A549 (cell line): ENCODE measurements around the gene ZNF423. TPM values are rescaled to one million over a fixed set of nuclear protein-coding genes. Genes with fewer than 3 reads are reported as not detected.

Experiments
- ATAC-seq, 2 experiments: fragments of 200-7000 bp in 1 of 2; fragments of >200 bp in 1 of 2; cut with Nextera tagmentation in 1 of 2; cut with Tn5 transposase in 1 of 2; 3 replicates each; pipeline versions ENCODE4 v1.8.0 to v1.9.1; 2018 to 2020; ENCODE audit warnings: mild to moderate bottlenecking in 1 of 2, moderate library complexity in 1 of 2
- CTCF ChIA-PET: fragments of 300-600 bp; sonication (Branson Sonifier 250); formaldehyde crosslinking; extraction: SDS; loops from one replicate; lab custom pipeline; 2021; ENCODE audit warnings: antibody characterized with exemption, inconsistent platforms; lab: Yijun Ruan, JAX
- POLR2A ChIA-PET: fragments of 350-600 bp; formaldehyde crosslinking; extraction: SDS; loops from one replicate; lab custom pipeline; 2021; ENCODE audit warnings: antibody characterized with exemption, inconsistent platforms; lab: Yijun Ruan, JAX
- DNase-seq, 2 experiments: peaks; one replicate each; pipeline versions ENCODE4 v3.0.0 to v3.0.0-alpha.2; 2011 to 2016; ENCODE audit warnings: low read depth in 1 of 2, low spot score in 1 of 2
- FAIRE-seq: peaks from 2 replicates; lab custom pipeline; 2011; peaks lifted over from hg19 to GRCh38; lab: Jason Lieb, UNC
- H3K27ac ChIP-seq, 2 experiments: fragments of >200 bp; sonication (Bioruptor Twin); formaldehyde crosslinking; 3 replicates each; pipeline ENCODE4 v1.5.1; 2016 to 2017
- H3K4me1 ChIP-seq: fragments of >200 bp; sonication (Bioruptor Twin); formaldehyde crosslinking; 3 replicates; pipeline ENCODE4 v1.6.1; 2016
- H3K4me2 ChIP-seq: fragments of >200 bp; sonication (Bioruptor Twin); formaldehyde crosslinking; 3 replicates; pipeline ENCODE4 v1.6.1; 2016
- H3K4me3 ChIP-seq: fragments of >200 bp; sonication (Bioruptor Twin); formaldehyde crosslinking; 3 replicates; pipeline ENCODE4 v1.5.1; 2016
- H3K9me3 ChIP-seq: fragments of >200 bp; sonication (Bioruptor Twin); formaldehyde crosslinking; 3 replicates; pipeline ENCODE4 v1.6.1; 2016
- ATOH8 ChIP-seq: fragments of 250-450 bp; sonication (Bioruptor Pico); IDR thresholded peaks from 2 replicates; pipeline ENCODE4 v1.5.0; 2020; ENCODE audit warnings: low read depth, mild to moderate bottlenecking, moderate library complexity
- BCL3 ChIP-seq: fragments of >200 bp; sonication (Bioruptor Twin); formaldehyde crosslinking; IDR thresholded peaks from 3 replicates; pipeline ENCODE4 v1.6.1; 2016
- CBX8 ChIP-seq: fragments of 200-600 bp; sonication (generic); IDR thresholded peaks from 2 replicates; pipeline ENCODE4 v1.6.1; 2016
- CTCF ChIP-seq: fragments of >200 bp; sonication (Bioruptor Twin); formaldehyde crosslinking; IDR thresholded peaks from 3 replicates; pipeline ENCODE4 v1.5.1; 2016
- EHF ChIP-seq: fragments of 250-450 bp; sonication (Bioruptor Pico); IDR thresholded peaks from 2 replicates; pipeline ENCODE4 v1.5.0; 2020; ENCODE audit warnings: mild to moderate bottlenecking
- EHMT2 ChIP-seq: fragments of 200-600 bp; sonication (generic); IDR thresholded peaks from 2 replicates; pipeline ENCODE4 v1.6.1; 2016; ENCODE audit warnings: antibody characterized with exemption, low read depth, mild to moderate bottlenecking, moderate library complexity
- FOSL2 ChIP-seq, 2 experiments: fragments of 450-650 bp in 1 of 2; fragments of >200 bp in 1 of 2; sonication (Bioruptor Twin) in 1 of 2; formaldehyde crosslinking; IDR thresholded peaks; 2 replicates each; pipeline versions ENCODE4 v1.5.0 to v1.6.1; 2016 to 2020; ENCODE audit warnings: mild to moderate bottlenecking in 1 of 2, moderate library complexity in 1 of 2
- FOXS1 ChIP-seq: fragments of 250-450 bp; sonication (Bioruptor Pico); IDR thresholded peaks from 2 replicates; pipeline ENCODE4 v1.5.0; 2020; ENCODE audit warnings: mild to moderate bottlenecking, moderate library complexity
- HEYL ChIP-seq: fragments of 250-450 bp; sonication (Bioruptor Pico); IDR thresholded peaks from 2 replicates; pipeline ENCODE4 v1.8.0; 2021; ENCODE audit warnings: mild to moderate bottlenecking, moderate library complexity
- HMGXB4 ChIP-seq: fragments of 250-450 bp; sonication (Bioruptor Pico); IDR thresholded peaks from 2 replicates; pipeline ENCODE4 v1.5.0; 2021; ENCODE audit warnings: mild to moderate bottlenecking, moderate library complexity, borderline replicate concordance
- HOXB13 ChIP-seq: fragments of 250-450 bp; sonication (Bioruptor Pico); IDR thresholded peaks from 2 replicates; pipeline ENCODE4 v1.5.0; 2020; ENCODE audit warnings: low read depth, mild to moderate bottlenecking, moderate library complexity
- KDM1A ChIP-seq: fragments of 200-600 bp; sonication (generic); IDR thresholded peaks from 2 replicates; pipeline ENCODE4 v1.6.1; 2016; ENCODE audit warnings: low read depth, mild to moderate bottlenecking
- MAFK ChIP-seq: fragments of 450-650 bp; IDR thresholded peaks from 2 replicates; pipeline ENCODE4 v1.6.1; 2014; ENCODE audit not compliant: partially characterized antibody
- MAZ ChIP-seq: fragments of 150-350 bp; IDR thresholded peaks from 2 replicates; pipeline ENCODE4 v1.6.1; 2014; ENCODE audit warnings: antibody characterized with exemption, low read depth, low read length, borderline replicate concordance
- NFE2L2 ChIP-seq: fragments of 150-350 bp; conservative IDR thresholded peaks from 2 replicates; pipeline ENCODE4 v1.6.1; 2014; ENCODE audit warnings: low read length
- PBX3 ChIP-seq: IDR thresholded peaks from 2 replicates; pipeline ENCODE4 v1.6.1; 2012
- PHF8 ChIP-seq: fragments of 200-600 bp; sonication (generic); IDR thresholded peaks from 2 replicates; pipeline ENCODE4 v1.6.1; 2016; ENCODE audit warnings: low read depth, mild to moderate bottlenecking, antibody characterized with exemption, moderate library complexity, borderline replicate concordance
- SREBF2 ChIP-seq: fragments of 450-650 bp; IDR thresholded peaks from 2 replicates; pipeline ENCODE4 v1.6.1; 2014; ENCODE audit warnings: mild to moderate bottlenecking, moderate library complexity
- USF2 ChIP-seq: fragments of 450-650 bp; IDR thresholded peaks from 2 replicates; pipeline ENCODE4 v1.6.1; 2014; ENCODE audit warnings: antibody characterized with exemption
- ZC3H11A ChIP-seq: fragments of 450-650 bp; IDR thresholded peaks from 2 replicates; pipeline ENCODE4 v1.6.1; 2014; ENCODE audit warnings: antibody characterized with exemption, mild to moderate bottlenecking
- WGBS: methylation state at CpG from one replicate; pipeline ENCODE4 v1.1.6; 2017; ENCODE audit errors: missing lambda C conversion rate; 5-methylcytosine and 5-hydroxymethylcytosine counted together
- polyA plus RNA-seq, 4 experiments: library from polyadenylated mRNA; depleted of rRNA in 3 of 4; stranded (reverse); fragments of >200 nt; fragmentation: RNase III in 1 of 4; extraction: RNeasy Plus Mini Kit Qiagen cat#74134 plus additional on column Dnase treatment in 1 of 4; gene quantifications; 2 replicates in 3 of 4; 3 replicates in 1 of 4; pipeline ENCODE4 v1.2.3, GENCODE V29; 2011 to 2017

ZNF423 gene
- polyA plus RNA-seq, 2 of the 4 experiments (the other 2 are of a cell fraction) = 0.04 to 0.10 TPM

GRCh38 chr16:49514073-49514980 is 341.6 kb downstream of the ZNF423 start:
- Histone ChIP-seq H3K4me3 (no peak overlapping the region), H3K9me3 (no peaks in the 10 kb centered on the region), H3K27ac (no peak overlapping the region)
- CTCF ChIA-PET = interaction anchor here (1.4 to 2.0 kb wide), 4 partner anchors 21 to 106 kb away, joined by 3 to 6 read pairs (median 3); no protein-coding TSS in a partner anchor
- POLR2A ChIA-PET = no interaction called here
- FAIRE-seq = no peak
- TF ChIP-seq FOXS1 (CRISPR knock-in tag) (no peak), HMGXB4 (no peak), CTCF (no peak), ATOH8 (CRISPR knock-in tag) (no peak)
- TF ChIP-seq, all 56 proteins: peak for 0
- Histone ChIP-seq H3K4me2 (no peak overlapping the region), H3K4me1 (no peaks in the 10 kb centered on the region)
- DNase-seq = no peak
- 69% methylated on average over 24 of the region's 24 CpGs for WGBS
- no peak for ATAC-seq

- WGBS = 48% methylated on average over 7 of the region's 7 CpGs
- Histone ChIP-seq H3K4me2 (no peak overlapping the region), H3K4me3 (no peak overlapping the region), H3K27ac (no peak overlapping the region), H3K4me1 (no peaks in the 10 kb centered on the region), H3K9me3 (no peaks in the 10 kb centered on the region)
- FAIRE-seq (no peak), ATAC-seq (peak; percentile 55 to 74; a peak in 4 of 6 replicates), DNase-seq (peak; percentile 23 to 31)
- ChIA-PET POLR2A (no interaction called here), CTCF (no interaction called here)
- TF ChIP-seq MAZ (no peak), FOXS1 (CRISPR knock-in tag) (no peak), HOXB13 (CRISPR knock-in tag) (no peak), USF2 (no peak), HEYL (CRISPR knock-in tag) (no peak), KDM1A (no peak), BCL3 (no peak), MAFK (no peak)
Measured at GRCh38 chr16:49513040-49513439, 342.9 kb downstream of the ZNF423 start.

GRCh38 chr16:49510654-49511305 is 345.1 kb downstream of the ZNF423 start:
- Histone ChIP-seq H3K27ac (no peak overlapping the region), H3K4me3 (no peak overlapping the region), H3K4me2 (no peak overlapping the region), H3K4me1 (no peaks in the 10 kb centered on the region), H3K9me3 (no peaks in the 10 kb centered on the region)
- FAIRE-seq (no peak), ATAC-seq (no peak), DNase-seq (no peak)
- ChIA-PET POLR2A (no interaction called here), CTCF (interaction anchor here (1.7 to 1.8 kb wide), 2 partner anchors 10 to 18 kb away, joined by 5 read pairs; no protein-coding TSS in a partner anchor)
- 63% methylated on average over 13 of the region's 25 CpGs for WGBS
- TF ChIP-seq PBX3 (no peak), ZC3H11A (no peak), PHF8 (no peak), CBX8 (no peak), EHMT2 (no peak), FOSL2 (IDR thresholded peaks at IDR 0.05) (no peak), FOSL2 (CRISPR knock-in tag; IDR thresholded peaks at IDR 0.05) (no peak), NFE2L2 (no peak), EHF (CRISPR knock-in tag) (no peak), USF2 (no peak), SREBF2 (no peak)
